ENCODE measurements around the gene ABCC2.

GRCh38 chr10:99832439-99832838 lies 50.0 kb downstream of the ABCC2 start:
- TF ChIP-seq, protein P1, sequence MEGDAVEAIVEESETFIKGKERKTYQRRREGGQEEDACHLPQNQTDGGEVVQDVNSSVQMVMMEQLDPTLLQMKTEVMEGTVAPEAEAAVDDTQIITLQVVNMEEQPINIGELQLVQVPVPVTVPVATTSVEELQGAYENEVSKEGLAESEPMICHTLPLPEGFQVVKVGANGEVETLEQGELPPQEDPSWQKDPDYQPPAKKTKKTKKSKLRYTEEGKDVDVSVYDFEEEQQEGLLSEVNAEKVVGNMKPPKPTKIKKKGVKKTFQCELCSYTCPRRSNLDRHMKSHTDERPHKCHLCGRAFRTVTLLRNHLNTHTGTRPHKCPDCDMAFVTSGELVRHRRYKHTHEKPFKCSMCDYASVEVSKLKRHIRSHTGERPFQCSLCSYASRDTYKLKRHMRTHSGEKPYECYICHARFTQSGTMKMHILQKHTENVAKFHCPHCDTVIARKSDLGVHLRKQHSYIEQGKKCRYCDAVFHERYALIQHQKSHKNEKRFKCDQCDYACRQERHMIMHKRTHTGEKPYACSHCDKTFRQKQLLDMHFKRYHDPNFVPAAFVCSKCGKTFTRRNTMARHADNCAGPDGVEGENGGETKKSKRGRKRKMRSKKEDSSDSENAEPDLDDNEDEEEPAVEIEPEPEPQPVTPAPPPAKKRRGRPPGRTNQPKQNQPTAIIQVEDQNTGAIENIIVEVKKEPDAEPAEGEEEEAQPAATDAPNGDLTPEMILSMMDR (optimal IDR thresholded peaks at IDR 0.05 in 1 of 3, IDR thresholded peaks at IDR 0.05 in 1 of 3, conservative IDR thresholded peaks at IDR 0.05 in 1 of 3; ENCODE audit: extremely low read depth in 1 of 3, insufficient read depth in 2 of 3, low read length in 3 of 3) = no peak
- TF ChIP-seq EZH2 (IDR thresholded peaks at IDR 0.05; ENCODE audit: low read length) = no peak

Measured in keratinocyte (primary cell).